ENCODE results near the gene DIS3L.
"Not testable (repeated sequence)": the region's sequence is repeated elsewhere in the genome, so short reads cannot be mapped to it uniquely, and the experiment has no call there.

Gene DIS3L

DNA sequence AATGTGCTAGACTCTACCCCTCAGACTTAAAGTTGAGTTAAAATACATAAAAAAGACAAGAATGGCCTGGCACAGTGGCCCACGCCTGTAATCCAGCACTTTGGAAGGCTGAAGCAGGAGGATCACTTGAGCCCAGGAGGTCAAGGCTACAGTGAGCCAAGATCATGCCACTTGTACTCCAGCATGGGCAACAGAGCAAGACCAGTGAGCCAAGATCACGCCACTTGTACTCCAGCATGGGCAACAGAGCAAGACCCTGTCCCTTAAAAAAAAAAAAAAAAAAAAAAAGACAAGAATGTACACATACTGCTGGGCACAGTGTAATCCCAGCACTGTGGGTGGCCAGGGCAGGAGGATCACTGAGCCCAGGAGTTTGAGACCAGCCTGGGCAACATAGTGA lies 17.4 kb downstream of the DIS3L start:
- DNase-seq (ENCODE audit: low read depth): no peak

GRCh38 chr15:66312144-66312543 lies 18.8 kb downstream of the DIS3L start:
- DNase-seq (ENCODE audit: low read depth): no peak

DNA sequence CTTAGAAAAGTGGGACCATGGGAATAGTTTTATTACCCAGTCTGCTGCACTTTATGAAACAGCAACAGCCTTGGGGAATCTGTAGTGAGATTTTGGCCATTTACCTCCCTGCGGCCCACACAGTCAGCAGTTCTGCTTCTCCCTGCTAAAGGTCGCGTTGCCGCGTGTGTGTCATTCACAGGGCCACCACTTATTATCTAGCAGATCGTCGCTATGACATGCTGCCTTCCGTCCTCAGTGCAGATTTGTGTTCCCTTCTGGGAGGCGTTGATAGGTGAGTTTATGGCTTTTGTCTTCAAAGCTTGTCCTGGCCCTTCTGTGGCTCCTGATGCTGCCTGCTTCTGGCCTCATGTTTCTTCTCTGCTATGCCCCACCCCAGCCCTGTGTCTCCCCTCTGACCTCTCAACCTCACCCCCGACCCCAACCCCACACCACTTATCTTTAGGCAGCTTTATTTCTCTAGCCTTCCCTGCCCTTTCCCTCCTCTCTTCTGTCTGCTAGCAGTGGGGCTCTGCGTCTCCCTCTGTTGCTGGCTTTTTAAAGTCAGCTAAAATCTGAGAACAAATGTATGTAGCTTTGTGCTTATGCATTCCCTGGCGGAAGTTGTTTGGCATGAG lies 30.1 kb downstream of the DIS3L start:
- no peak for DNase-seq (ENCODE audit: low read depth)

GRCh38 chr15:66326051-66326450 lies 32.7 kb downstream of the DIS3L start:
- DNase-seq (ENCODE audit: low read depth): no peak

- no peak for DNase-seq (ENCODE audit: low read depth)
Measured at GRCh38 chr15:66327736-66328135, 34.4 kb downstream of the DIS3L start.

DNA sequence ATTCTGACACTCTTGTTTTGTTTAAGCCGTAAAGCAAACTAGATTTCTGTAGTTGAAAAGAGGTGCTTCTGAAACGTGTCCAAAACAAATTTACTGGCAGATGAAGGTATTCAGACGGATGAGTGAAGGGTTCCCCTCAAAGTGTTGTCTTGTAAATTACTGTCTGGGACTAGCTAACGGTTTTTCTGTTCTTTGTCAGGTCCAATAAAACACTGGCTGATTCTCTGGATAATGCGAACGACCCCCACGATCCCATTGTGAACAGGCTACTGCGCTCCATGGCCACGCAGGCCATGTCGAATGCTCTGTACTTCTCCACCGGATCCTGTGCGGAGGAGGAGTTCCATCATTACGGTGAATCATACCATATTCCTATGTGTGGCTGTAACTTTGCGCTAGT lies 35.4 kb downstream of the DIS3L start:
- DNase-seq (ENCODE audit: low read depth): no peak

GRCh38 chr15:66348530-66348929 lies 55.2 kb downstream of the DIS3L start:
- DNase-seq (ENCODE audit: low read depth): not testable (repeated sequence)

- DNase-seq (ENCODE audit: low read depth): no peak
Measured at GRCh38 chr15:66356077-66356358, 62.6 kb downstream of the DIS3L start.

- peak; percentile 94 for DNase-seq (ENCODE audit: low read depth)
Measured at GRCh38 chr15:66356359-66357236, 63.2 kb downstream of the DIS3L start, which contains the start of gene TIPIN. TSS of gene TIPIN (minus strand) at chr15:66356685. CDS start at chr15:66352947, 3,738 bp downstream.

GRCh38 chr15:66359740-66360139 lies 66.4 kb downstream of the DIS3L start:
- no peak for DNase-seq (ENCODE audit: low read depth)

DNA sequence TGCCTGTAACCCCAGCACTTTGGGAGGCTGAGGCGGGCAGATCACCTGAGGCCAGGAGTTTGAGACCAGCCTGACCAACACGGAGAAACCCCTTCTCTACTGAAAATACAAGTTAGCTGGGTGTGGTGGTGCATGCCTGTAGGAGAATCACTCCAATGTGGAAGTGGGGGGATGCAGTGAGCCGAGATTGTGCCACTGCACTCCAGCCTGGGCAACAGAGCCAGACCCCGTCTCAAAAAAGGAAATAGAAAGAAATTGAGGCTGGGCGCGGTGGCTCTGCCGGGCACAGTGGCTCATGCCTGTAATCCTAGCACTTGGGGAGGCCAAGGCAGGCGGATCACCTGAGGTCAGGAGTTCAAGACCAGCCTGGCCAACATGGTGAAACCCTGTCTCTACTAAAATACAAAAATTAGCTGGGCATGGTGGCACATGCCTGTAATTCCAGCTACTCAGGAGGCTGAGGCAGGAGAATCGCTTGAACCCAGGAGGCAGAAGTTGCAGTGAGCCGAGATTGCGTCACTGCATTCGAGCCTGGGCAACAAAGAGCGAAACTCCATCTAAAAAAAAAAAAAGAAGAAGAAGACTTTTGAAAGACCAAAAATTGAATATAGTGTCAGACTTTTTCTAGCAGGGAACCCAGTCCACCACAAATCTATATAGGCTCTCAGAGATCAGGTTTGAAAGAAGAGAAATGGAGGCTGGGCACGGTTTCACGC lies 68.5 kb downstream of the DIS3L start:
- not testable (repeated sequence) for DNase-seq (ENCODE audit: low read depth)

GRCh38 chr15:66362776-66363175 lies 69.4 kb downstream of the DIS3L start:
- no peak for DNase-seq (ENCODE audit: low read depth)

- no peak for DNase-seq (ENCODE audit: low read depth)
Measured at GRCh38 chr15:66364944-66365528, 71.7 kb downstream of the DIS3L start.

DNA sequence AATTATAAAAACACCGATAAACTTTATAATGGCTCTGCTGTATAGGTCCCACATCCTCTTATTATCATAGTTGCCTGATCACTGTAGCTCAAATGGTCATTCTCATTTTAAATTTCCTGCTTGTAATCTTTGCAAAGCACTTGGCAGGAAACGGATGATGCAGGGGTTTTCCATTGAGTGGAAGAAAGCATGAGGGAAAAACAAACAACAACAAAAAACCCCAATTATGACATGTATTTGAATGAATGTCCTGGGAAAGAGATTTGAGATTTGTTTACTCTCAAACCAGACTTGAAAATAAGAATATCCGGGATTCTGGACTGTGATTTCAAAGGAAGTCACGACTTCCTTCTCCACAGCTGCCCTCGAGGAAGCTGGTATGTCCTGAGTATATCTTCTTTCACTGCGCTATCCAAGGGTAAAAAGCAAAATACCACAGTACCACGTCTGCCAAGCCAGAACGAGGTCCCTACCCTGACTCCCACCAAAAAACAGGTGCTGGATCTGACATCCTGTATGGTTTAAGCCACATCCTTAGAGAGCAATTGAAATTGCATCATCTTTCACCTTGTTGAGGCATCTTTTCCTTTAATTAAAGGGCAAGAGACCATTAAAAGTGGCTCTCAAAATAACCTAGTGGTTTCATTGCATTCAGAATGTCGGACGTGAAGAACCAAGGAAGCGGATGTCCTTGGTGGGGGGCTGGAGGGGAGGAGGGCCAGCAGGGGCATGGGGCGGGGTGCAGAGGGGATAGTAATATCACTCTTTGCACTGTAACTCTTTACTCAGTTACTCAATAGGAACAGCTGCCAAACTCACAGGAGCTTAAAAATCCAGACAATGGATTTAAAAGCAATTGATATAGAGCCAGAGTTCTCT lies 76.6 kb downstream of the DIS3L start:
- DNase-seq (ENCODE audit: low read depth): no peak

DNA sequence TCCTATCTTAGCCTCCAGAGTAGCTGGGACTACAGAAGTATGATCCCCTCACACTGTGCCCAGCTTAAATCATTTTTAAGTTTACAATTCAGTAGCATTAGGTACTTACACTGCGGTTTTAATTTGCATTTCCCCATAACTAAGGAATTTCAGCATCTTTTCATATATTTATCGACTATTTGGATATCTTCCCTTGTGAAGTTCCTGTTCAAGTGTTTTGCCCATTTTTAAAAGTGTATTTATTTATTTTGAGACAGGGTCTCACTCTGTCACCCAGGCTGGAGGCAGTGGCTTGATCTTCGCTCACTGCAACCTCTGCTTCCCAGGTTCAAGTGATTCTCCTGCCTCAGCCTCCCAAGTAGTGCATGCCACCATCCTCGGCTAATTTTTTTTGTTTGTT lies 80.8 kb downstream of the DIS3L start:
- DNase-seq (ENCODE audit: low read depth): no peak

GRCh38 chr15:66378814-66379430 lies 85.6 kb downstream of the DIS3L start:
- DNase-seq (ENCODE audit: low read depth): no peak

DNA sequence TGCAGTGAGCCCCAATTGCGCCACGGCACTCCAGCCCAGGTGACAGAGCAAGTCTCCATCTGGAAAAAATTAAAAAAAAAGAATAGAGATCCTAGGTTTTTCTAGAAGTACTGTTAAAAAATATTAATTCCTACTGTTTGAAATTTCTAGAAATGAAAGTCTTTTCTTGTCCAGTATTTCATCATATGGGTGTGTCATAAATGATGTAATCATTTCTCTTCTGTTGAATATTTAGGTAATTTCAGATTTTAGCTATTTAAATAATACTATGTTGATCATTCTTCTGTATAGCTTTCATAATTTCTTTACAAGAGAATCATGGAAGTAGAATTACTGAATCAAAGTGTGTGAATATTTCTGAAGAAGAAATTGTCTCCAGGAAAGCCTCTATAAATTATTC lies 88.0 kb downstream of the DIS3L start:
- not testable (repeated sequence) for DNase-seq (ENCODE audit: low read depth)

Measured in activated T-helper 1 cell treated with Interleukin-2 at 50 U/mL for 16 hours (primary cell).